ENCODE results near the gene ACOXL.

GRCh38 chr2:111045771-111046444, 313.5 kb downstream of the ACOXL start:
- TF ChIP-seq NFE2 (IDR thresholded peaks at IDR 0.05; ENCODE audit: low read depth) (no peak), HDAC1 (IDR thresholded peaks at IDR 0.05) (no peak), POLR2AphosphoS2 (IDR thresholded peaks at IDR 0.05; ENCODE audit: low read length) (no peak), MYC (IDR thresholded peaks at IDR 0.05; ENCODE audit: low read depth, low read length) (no peak), MYC (CRISPR knock-in tag; IDR thresholded peaks at IDR 0.05; ENCODE audit: borderline replicate concordance, low read depth) (no peak), RNF2 (IDR thresholded peaks at IDR 0.05) (no peak), SPI1 (IDR thresholded peaks at IDR 0.05; ENCODE audit: borderline replicate concordance, low read depth, low read length) (no peak), RAD21 (CRISPR knock-in tag; conservative IDR thresholded peaks at IDR 0.05 in 1 of 2, IDR thresholded peaks at IDR 0.05 in 1 of 2) (no peak), HMGXB4 (CRISPR knock-in tag; IDR thresholded peaks at IDR 0.05) (no peak), MLX (CRISPR knock-in tag; conservative IDR thresholded peaks at IDR 0.05) (no peak), HDGF (IDR thresholded peaks at IDR 0.05) (no peak), SIX5 (IDR thresholded peaks at IDR 0.05; ENCODE audit: borderline replicate concordance in 1 of 2, insufficient read depth in 1 of 2, low read depth in 1 of 2, low read length in 2 of 2) (no peak), FOXM1 (IDR thresholded peaks at IDR 0.05; ENCODE audit: low read depth) (no peak), FOXM1 (CRISPR knock-in tag; IDR thresholded peaks at IDR 0.05; ENCODE audit: low read depth) (no peak), ELF4 (CRISPR knock-in tag; IDR thresholded peaks at IDR 0.05) (no peak), ZNF76 (CRISPR knock-in tag; IDR thresholded peaks at IDR 0.05; ENCODE audit: borderline replicate concordance) (no peak)

Data from K562 (cell line).